ENCODE data around the gene CDK14.

Gene CDK14

DNA sequence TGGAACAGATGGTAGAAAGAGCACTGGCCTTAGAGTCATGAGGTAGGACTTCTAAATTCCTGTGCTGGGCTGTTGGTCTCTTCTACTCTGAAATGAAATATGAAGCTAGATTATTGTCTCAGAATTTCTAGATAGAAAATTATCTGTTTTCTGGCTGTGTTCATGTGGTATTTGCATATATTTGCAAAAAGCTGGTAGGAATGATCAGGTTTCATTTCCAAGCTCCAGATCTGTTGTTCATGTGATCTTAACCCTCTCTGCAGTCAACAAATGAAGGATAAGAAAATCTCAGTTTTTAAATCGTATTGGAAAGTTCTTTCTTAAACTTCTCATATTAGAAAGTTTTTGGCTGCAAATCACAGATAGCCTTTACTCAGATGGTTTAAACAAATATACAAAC, 248.3 kb downstream of the CDK14 start:
- DNase-seq (ENCODE audit: low spot score), result no peak

DNA sequence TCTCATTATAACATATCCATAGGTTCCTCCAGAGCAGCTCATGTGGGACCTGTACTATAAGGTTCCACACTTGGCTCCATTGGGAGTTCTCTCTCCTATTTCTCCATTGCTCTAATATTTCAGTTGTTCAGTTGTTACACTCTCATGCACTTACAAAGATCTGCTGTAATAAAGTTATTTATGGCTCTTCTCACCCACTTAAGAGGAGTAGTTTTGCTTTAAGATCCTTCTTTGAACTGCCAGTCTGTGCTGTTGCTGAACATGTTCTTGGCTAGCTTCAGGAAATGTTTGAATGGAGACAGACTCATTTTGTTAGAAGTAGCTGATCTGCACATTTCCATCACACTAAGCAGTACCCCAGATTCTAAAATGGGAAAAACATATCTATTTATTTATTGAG, 250.1 kb downstream of the CDK14 start:
- DNase-seq (ENCODE audit: low spot score), result no peak

- no peak for DNase-seq (ENCODE audit: low spot score)
Measured at GRCh38 chr7:90850066-90850465, 253.9 kb downstream of the CDK14 start.

DNA sequence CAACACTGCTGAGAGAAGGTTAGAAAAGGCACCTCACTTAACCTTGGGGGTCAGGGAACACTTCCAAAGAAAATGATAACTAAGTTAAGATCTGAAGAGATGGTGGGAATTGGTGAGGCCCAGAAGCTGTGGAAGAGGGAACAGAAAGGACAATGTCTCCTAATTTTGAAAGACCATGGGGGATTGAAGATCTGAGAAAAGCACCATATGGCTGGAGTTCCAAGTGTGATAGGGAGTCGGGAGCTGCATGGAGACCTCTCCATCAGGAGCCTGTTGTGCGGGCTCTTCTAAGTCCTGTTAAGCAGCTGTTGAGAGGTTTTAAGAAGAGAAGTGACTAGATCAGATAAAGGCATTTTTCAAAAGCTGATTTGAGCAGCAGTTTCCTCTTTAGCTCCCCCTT, 254.3 kb downstream of the CDK14 start:
- DNase-seq (ENCODE audit: low spot score), result no peak

DNA sequence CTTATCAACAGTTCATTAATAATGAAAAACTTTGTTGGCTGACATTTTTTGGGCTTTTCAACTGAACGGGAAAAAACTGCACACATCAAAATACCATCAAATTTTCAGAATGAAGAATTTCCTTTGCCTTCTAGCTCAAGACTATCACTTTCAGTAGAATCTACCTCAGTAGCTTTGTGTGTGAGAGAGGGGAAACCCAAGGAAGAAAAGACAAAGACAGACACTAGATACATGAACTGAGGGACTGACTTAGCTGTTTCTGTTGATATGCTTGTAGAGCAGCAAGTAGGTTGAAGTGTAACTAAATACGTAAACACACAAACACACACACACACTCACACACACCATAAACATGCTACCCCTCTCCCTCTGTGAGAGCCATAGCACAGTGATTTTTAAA, 257.1 kb downstream of the CDK14 start:
- DNase-seq (ENCODE audit: low spot score), result no peak

DNA sequence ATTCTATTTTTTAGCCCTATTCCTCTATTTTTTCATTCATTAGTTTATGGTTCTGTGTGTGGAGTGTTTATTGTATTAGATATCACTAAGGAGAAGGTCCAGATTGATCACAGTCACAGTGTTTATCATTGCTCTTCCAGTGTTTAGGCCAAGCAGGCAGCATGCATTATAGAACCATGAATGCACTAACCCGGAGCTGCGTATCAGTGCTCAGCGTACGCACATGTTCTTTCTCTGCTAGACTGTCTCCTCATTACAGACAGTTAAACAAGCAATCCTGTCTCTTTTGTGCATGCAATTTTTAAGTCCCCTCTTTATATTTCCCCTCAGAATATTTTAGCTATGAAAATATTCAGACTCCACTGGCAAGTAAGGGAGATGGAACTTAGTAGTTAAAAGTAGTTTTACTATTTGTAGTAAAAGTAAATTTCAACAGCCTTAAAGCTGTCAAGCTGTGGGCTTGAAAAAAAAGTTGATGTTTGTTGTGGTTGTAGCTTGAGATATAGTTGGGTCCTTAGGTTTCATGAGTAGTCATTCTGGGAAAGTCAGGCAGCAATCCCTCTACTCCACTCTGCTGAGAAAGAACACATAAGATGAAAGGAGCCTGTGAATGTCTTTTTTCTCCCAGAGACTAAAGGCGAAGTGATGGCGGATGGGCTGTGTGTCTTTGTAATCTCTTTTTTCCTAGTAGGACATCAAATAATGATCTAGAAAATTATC, 260.4 kb downstream of the CDK14 start:
- DNase-seq (ENCODE audit: low spot score), result no peak

DNA sequence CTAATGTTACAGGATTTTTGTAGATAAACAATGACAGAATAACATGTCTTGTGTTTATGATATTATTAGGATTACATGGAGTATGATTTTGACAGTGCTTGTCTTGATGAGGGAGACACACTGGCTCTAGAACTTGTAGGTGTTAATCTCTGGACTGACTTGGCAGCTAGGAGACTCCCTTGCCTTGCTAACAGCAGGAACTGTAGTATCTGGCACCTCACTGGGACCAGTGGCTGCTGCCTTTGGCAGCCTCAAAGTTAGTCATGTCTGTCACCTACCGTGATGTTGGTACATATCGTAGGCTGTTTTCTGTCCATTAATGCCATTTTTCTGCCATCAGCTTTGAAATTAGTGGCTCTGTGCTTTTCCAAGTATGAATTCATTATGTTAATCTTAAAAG, 261.5 kb downstream of the CDK14 start:
- no peak for DNase-seq (ENCODE audit: low spot score)

DNA sequence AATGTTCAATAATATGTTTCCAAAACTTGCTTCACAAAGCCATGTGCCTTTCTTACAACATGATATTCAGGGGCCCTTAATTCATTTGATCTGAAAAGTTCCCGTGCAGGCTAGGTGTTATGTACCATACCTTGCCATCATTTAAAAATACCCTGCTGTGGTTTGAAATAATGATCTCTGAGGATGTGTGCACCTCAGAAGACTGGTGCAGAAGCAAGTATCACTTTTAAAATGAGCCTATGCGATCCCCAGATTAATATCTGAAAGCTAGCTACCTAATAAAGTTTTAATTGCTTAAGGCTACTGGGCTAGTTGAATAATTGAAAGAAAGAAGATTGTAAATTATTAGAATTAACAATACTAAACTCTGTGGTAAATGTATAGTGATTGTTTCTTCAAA, 262.4 kb downstream of the CDK14 start:
- DNase-seq (ENCODE audit: low spot score), result no peak

GRCh38 chr7:90859521-90859920, 263.4 kb downstream of the CDK14 start:
- no peak for DNase-seq (ENCODE audit: low spot score)

DNA sequence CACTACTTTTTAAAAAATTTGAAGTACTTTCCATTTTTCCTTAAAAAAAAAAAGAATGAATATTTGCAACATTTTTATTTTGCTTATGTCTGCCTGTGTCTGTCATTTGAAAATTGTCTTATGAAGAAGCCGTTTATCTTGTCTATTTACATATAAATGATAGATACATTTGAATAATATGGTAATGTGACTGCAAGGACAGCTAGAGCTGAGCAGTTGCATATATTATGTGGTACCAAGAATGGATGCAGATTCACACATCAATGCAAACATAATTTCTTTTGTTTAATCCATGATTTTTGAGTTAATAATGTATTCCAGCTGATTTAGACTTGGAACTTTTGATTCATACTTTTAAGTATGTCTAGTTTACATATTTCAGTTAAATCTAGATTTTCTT, 268.0 kb downstream of the CDK14 start:
- DNase-seq (ENCODE audit: low spot score), result no peak

GRCh38 chr7:90869335-90869734, 273.2 kb downstream of the CDK14 start:
- no peak for DNase-seq (ENCODE audit: low spot score)

DNA sequence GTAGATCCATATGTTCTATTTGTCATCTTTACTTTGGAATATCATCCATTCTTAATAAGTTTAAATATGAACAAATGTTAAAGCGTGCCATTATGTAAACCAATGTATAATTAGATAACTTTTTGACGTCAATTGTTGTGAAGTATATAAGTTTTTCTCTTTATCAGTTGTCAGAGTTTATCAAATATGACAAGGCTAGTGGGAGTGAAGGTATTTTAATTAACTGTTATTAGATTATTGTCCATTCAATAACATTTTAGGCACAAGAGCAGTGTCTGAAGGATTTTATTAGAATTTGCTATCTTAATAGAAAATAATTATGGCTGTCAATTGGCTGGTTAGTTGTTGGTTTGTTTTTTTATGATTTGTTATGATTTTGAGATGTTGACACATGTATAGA, 280.6 kb downstream of the CDK14 start:
- DNase-seq (ENCODE audit: low spot score), result no peak

DNA sequence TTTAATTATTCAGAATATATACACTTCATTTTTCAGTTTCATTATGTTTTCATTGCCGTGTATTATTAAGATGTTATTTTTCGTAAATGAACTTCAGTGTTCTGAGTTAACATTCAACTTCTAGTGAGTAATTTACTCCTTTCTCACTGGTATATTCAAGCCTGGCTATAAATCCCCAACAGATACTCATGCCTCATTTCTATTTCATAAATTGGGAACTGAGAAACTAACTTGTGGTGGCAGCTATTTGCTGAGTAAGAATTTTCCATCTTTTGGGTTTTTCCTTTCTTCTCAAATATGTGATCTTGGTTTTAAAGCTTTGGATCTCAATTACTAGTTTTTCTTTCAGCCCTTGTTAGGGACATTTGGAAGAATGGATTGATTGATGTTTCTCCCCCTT, 281.1 kb downstream of the CDK14 start:
- no peak for DNase-seq (ENCODE audit: low spot score)

DNA sequence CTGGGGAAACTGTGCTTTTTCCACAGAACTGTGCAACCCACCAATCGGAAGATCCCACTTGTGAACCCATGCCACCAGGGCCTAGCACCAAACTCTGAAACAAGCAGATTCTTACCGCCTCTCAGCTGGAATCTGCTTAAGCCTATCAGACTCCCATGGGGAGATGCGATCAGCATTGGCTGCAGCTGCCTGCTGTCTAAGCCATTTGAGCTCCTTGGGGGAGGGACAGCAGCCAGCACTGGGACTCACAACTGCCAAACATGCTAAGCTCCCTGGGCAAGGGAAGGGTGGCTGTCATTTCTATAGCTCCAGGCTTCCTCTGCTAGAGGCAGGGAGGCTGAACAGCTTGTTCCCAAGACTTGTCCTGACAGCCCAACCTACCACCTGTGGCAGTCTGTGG, 283.8 kb downstream of the CDK14 start:
- DNase-seq (ENCODE audit: low spot score), result no peak

DNA sequence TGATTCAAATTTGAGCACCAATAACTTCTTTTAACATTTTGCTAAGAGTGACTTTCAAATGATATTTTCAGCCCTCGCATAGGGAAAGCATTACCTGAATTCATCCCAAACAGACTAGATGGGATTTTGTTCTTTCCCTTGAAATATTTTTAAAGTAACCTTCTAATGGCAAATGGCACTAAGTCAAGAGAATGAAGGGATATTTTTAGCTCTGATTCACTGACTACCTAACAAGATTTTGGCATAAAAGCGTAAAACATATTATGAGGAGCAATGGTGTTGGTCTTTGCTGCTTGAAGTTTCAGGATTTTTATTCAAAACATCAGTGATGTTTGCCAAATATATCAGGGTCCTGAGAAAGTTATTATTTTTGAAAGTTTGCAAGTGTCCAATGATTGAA, 290.3 kb downstream of the CDK14 start:
- no peak for DNase-seq (ENCODE audit: low spot score)

DNA sequence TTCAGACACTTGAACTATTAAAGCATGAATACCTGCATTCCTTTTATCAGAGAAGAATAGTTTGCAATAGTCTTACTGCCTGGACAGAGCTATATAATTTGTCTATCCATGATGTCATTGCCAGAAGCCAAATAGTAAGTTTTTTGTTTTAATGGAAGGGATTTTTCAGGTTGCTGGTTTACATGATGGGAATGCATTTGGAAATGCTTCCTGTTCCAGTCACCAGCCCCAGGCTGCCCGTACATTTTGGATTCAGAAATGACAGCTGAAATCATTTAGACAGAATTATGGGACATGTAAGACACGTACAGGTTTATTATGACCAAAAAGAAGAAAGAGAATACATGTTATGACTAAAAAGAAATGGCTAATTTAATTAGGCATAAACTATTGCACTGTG, 293.1 kb downstream of the CDK14 start:
- no peak for DNase-seq (ENCODE audit: low spot score)

GRCh38 chr7:90889644-90890043, 293.5 kb downstream of the CDK14 start:
- no peak for DNase-seq (ENCODE audit: low spot score)

DNA sequence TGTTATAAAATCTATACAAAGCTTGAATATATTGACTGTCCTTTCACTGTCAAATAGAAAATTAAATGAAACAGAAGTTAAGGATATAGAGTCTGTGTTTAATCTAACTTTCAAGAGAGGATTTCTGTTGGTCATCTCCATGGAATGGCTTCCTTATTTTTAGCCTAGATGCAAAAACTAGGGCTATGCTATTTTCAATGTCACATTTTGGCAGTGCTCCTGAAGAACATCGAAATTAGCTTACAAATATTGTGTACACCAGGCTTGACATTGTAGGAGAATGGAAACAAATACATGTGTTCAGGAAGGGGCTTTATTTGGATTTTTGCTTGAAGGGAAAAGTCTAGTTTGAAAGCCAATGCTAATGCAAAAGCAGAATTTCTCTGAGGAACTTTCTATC, 295.4 kb downstream of the CDK14 start:
- no peak for DNase-seq (ENCODE audit: low spot score)

DNA sequence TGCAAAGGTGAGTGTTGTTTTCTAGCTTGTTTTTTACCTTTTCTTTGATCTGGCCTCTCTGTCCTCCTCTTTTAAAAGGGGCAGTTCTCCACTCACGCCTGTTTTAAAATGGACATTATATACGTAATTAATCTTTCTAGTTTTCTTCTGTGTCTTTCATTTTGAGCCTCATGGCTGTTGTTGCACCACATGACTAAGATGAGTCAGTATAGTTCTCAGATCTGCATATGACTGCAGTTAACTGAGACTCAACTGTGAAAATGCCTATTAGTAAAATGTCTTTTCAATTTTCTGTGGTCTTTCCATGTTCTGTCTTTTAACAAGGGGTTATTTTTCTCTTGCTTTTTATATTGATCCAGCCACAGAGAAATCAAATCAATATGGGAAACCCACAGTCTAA, 296.1 kb downstream of the CDK14 start:
- no peak for DNase-seq (ENCODE audit: low spot score)

DNA sequence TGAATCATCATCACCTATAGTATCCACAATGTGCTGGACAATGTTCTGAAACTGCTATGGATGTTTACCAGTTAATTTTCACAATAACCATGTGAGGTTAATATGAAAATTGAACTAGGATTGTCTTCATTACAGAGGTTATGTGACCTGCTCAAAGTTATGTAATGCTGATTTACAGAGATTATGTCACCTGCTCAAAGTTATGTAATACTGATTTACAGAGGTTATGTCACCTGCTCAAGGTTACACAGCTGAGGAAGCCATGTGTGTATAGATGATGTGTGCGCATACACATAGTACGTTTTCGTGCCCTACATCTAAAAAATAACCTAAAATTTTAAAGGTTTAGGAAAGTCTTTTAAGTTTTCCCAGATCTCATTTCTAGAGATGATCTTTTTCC, 298.0 kb downstream of the CDK14 start:
- no peak for DNase-seq (ENCODE audit: low spot score)

- DNase-seq (ENCODE audit: low spot score), result no peak
Measured at GRCh38 chr7:90896458-90896857, 300.3 kb downstream of the CDK14 start.

GRCh38 chr7:90897961-90898469, 301.9 kb downstream of the CDK14 start:
- no peak for DNase-seq (ENCODE audit: low spot score)

- DNase-seq (ENCODE audit: low spot score), result no peak
Measured at GRCh38 chr7:90900628-90901356, 304.7 kb downstream of the CDK14 start.

- DNase-seq (ENCODE audit: low spot score), result no peak
Measured at GRCh38 chr7:90903841-90904240, 307.7 kb downstream of the CDK14 start.
